Neural cell (in vitro differentiated cells): ENCODE results near the gene TRPM1. TPM values are rescaled to one million over a fixed set of nuclear protein-coding genes. Genes with fewer than 3 reads are reported as not detected.

ENCODE experiments used
- H2AFZ ChIP-seq: fragments of 200-600, 300-800 bp; sonication (generic), shearing (Covaris generic); 2 replicates; pipeline ENCODE4 v1.6.0; 2014; ENCODE audit warnings: low read depth, mild to moderate bottlenecking, antibody characterized with exemption, low read length, moderate library complexity
- H3F3A ChIP-seq: fragments of 200-600 bp; shearing (Covaris generic); 2 replicates; pipeline ENCODE4 v1.6.1; 2016; ENCODE audit warnings: mild to moderate bottlenecking, moderate library complexity, mixed read lengths, antibody characterized with exemption, low read length; ENCODE audit not compliant: insufficient read depth, poor library complexity, severe bottlenecking
- H3K27ac ChIP-seq: fragments of 200-600, 300-800 bp; sonication (generic), shearing (Covaris generic); 2 replicates; pipeline ENCODE4 v1.5.1; 2014; ENCODE audit warnings: mild to moderate bottlenecking, low read length, moderate library complexity
- H3K27me3 ChIP-seq: fragments of 300-800, 200-600 bp; sonication (generic), shearing (Covaris generic); 2 replicates; pipeline ENCODE4 v1.6.0; 2014; ENCODE audit warnings: mild to moderate bottlenecking, low read depth, low read length, moderate library complexity; ENCODE audit not compliant: insufficient read depth
- H3K36me3 ChIP-seq: fragments of 300-800, 200-600 bp; sonication (generic), shearing (Covaris generic); 2 replicates; pipeline ENCODE4 v1.5.1; 2014; ENCODE audit warnings: mild to moderate bottlenecking, antibody characterized with exemption, low read length, moderate library complexity; ENCODE audit not compliant: insufficient read depth
- H3K4me2 ChIP-seq: fragments of 300-800, 200-600 bp; sonication (generic), shearing (Covaris generic); 2 replicates; pipeline ENCODE4 v1.6.0; 2014; ENCODE audit warnings: mild to moderate bottlenecking, low read length
- H3K4me3 ChIP-seq: fragments of 300-800, 200-600 bp; sonication (generic), shearing (Covaris generic); 2 replicates; pipeline ENCODE4 v1.5.1; 2014; ENCODE audit warnings: mild to moderate bottlenecking, low read length, moderate library complexity
- H3K79me2 ChIP-seq: fragments of 200-600 bp; shearing (Covaris generic); replicated peaks from 2 replicates; pipeline ENCODE4 v1.6.0; 2014; ENCODE audit warnings: mild to moderate bottlenecking, low read length, moderate library complexity; ENCODE audit not compliant: insufficient read depth
- H3K9ac ChIP-seq: fragments of 300-800, 200-600 bp; sonication (generic), shearing (Covaris generic); 2 replicates; pipeline ENCODE4 v1.6.1; 2016; ENCODE audit warnings: mild to moderate bottlenecking, low read length, mixed read lengths
- H3K9me2 ChIP-seq: fragments of 200-600 bp; shearing (Covaris generic); 2 replicates; pipeline ENCODE4 v1.6.1; 2016; ENCODE audit warnings: mild to moderate bottlenecking, low read length, mixed read lengths; ENCODE audit not compliant: insufficient read depth
- H3K9me3 ChIP-seq: fragments of 200-600, 300-800 bp; sonication (generic), shearing (Covaris generic); 2 replicates; pipeline ENCODE4 v1.6.1; 2016; ENCODE audit warnings: mild to moderate bottlenecking, mixed run types, low read length, moderate library complexity, mixed read lengths
- H4K20me1 ChIP-seq: fragments of 200-600 bp; shearing (Covaris generic); 2 replicates; pipeline ENCODE4 v1.6.1; 2016; ENCODE audit warnings: mild to moderate bottlenecking, mixed run types; ENCODE audit not compliant: insufficient read depth
- CTCF ChIP-seq: fragments of 450-650 bp; IDR thresholded peaks from 2 replicates; pipeline ENCODE4 v1.5.1; 2014; ENCODE audit warnings: antibody characterized with exemption, mild to moderate bottlenecking, moderate library complexity; ENCODE audit not compliant: poor library complexity, severe bottlenecking
- EP300 ChIP-seq: fragments of 450-650 bp; conservative IDR thresholded peaks from 2 replicates; pipeline ENCODE4 v1.6.1; 2014; ENCODE audit warnings: antibody characterized with exemption, mild to moderate bottlenecking, moderate library complexity; ENCODE audit not compliant: poor library complexity, severe bottlenecking
- EZH2 ChIP-seq: fragments of 200-600, 300-800 bp; shearing (Covaris generic), sonication (generic); IDR thresholded peaks from 2 replicates; pipeline ENCODE4 v1.6.1; 2014; ENCODE audit warnings: antibody characterized with exemption, low read length, borderline replicate concordance, mild to moderate bottlenecking; ENCODE audit not compliant: insufficient read depth, poor library complexity, severe bottlenecking
- MXI1 ChIP-seq: fragments of 450-650 bp; conservative IDR thresholded peaks from 2 replicates; pipeline ENCODE4 v1.6.1; 2014; ENCODE audit warnings: antibody characterized with exemption, mild to moderate bottlenecking; ENCODE audit not compliant: poor library complexity, severe bottlenecking
- POLR2AphosphoS5 ChIP-seq: IDR thresholded peaks from 2 replicates; pipeline ENCODE4 v1.6.1; 2012
- RAD21 ChIP-seq: fragments of 450-650 bp; conservative IDR thresholded peaks from 2 replicates; pipeline ENCODE4 v1.6.1; 2014; ENCODE audit warnings: antibody characterized with exemption, mild to moderate bottlenecking, moderate library complexity
- REST ChIP-seq: IDR thresholded peaks from 2 replicates; pipeline ENCODE4 v1.6.1; 2012; ENCODE audit warnings: borderline replicate concordance
- SMC3 ChIP-seq: fragments of 450-650 bp; conservative IDR thresholded peaks from 2 replicates; pipeline ENCODE4 v1.6.1; 2014; ENCODE audit warnings: antibody characterized with exemption, mild to moderate bottlenecking, moderate library complexity; ENCODE audit not compliant: poor library complexity
- TAF1 ChIP-seq: IDR thresholded peaks from 2 replicates; pipeline ENCODE4 v1.6.1; 2012; ENCODE audit warnings: low read depth
- polyA plus RNA-seq: library from polyadenylated mRNA; depleted of rRNA; stranded (reverse); fragments of >200 nt; gene quantifications from 2 replicates; pipeline ENCODE4 v1.2.3, GENCODE V29; 2014

The TRPM1 gene
- polyA plus RNA-seq, 1 donor from 2014 or later: not detected

- H3K27ac ChIP-seq: no peak overlapping the region
Observed at GRCh38 chr15:31027910-31028578, 73.5 kb downstream of the TRPM1 start.

GRCh38 chr15:31025996-31026395 is 75.5 kb downstream of the TRPM1 start:
- no peak overlapping the region for H3K4me3 ChIP-seq
- H3K27me3 ChIP-seq: no peaks in the 10 kb centered on the region
- H3K36me3 ChIP-seq: no peaks in the 10 kb centered on the region
- H3K9me3 ChIP-seq: no peaks in the 10 kb centered on the region
- H3K27ac ChIP-seq: no peak overlapping the region
- no peak overlapping the region for H3K9ac ChIP-seq
- H3K9me2 ChIP-seq: no peaks in the 10 kb centered on the region
- H2AFZ ChIP-seq: no peak overlapping the region
- no peaks in the 10 kb centered on the region for H3F3A ChIP-seq
- no peak overlapping the region for H3K4me2 ChIP-seq
- H3K79me2 ChIP-seq: no peaks in the 10 kb centered on the region
- no peaks in the 10 kb centered on the region for H4K20me1 ChIP-seq
- no peak for TF ChIP-seq EP300
- TF ChIP-seq POLR2AphosphoS5: no peak
- TF ChIP-seq CTCF: no peak
- TF ChIP-seq SMC3: no peak
- TF ChIP-seq RAD21: no peak
- TF ChIP-seq REST: no peak

More at GRCh38 chr15:31027910-31028578, 73.5 kb downstream of the TRPM1 start:
- Histone ChIP-seq H3K9ac (no peak overlapping the region), H2AFZ (no peak overlapping the region), H3K36me3 (no peaks in the 10 kb centered on the region), H3K9me3 (no peaks in the 10 kb centered on the region), H3K9me2 (no peaks in the 10 kb centered on the region), H3K4me2 (no peak overlapping the region), H3K4me3 (no peak overlapping the region), H3K79me2 (no peaks in the 10 kb centered on the region), H4K20me1 (no peaks in the 10 kb centered on the region), H3F3A (no peaks in the 10 kb centered on the region), H3K27me3 (no peaks in the 10 kb centered on the region)
- TF ChIP-seq CTCF: no peak
- TF ChIP-seq REST: no peak
- TF ChIP-seq MXI1: no peak
- no peak for TF ChIP-seq EP300
- TF ChIP-seq SMC3: no peak
- TF ChIP-seq TAF1: no peak
- no peak for TF ChIP-seq RAD21
- TF ChIP-seq EZH2: no peak
- TF ChIP-seq POLR2AphosphoS5: no peak
